Left forelimb (tissue), 1 donor: ENCODE data around the gene ABLIM2.

Source experiments
- DNase-seq: peaks from one replicate; pipeline ENCODE4 v3.0.0-alpha.2; 2018; ENCODE audit warnings: low spot score

Gene ABLIM2

DNA sequence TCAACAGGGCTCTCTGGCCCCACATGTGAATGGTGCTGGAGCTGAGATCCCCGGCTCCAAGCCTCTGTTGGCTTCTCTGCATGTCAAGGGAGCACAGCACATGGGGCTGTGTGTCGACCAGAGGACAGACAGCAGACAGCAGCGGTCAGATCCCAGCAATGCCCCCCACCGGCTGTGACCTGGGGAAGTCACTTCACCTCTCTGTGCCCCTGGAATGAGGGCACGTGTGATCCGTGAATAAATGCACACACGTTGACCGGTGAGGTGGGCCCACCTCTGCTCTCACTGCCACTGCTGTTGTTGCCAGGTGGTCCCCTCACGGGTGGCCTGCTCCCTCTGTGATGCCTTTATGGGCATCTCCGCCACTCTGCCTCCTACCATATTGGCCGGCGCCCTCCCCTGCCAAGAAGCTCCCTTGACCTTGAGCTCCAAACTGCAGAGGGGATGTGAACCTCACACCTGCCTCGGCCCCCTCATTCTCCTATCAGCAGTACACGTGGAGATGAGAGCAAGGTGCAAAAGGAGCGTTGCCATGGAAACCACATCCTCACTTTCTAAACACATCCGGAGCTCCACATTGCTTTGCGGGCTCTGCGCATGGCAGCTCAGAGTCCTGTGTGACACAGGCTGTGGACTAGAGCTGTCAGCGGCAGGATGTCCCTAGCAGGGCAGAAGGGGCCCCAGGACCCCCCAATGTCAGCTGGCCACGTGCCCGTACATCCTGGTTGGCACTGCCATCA, 75.4 kb downstream of the ABLIM2 start:
- DNase-seq = no peak

DNA sequence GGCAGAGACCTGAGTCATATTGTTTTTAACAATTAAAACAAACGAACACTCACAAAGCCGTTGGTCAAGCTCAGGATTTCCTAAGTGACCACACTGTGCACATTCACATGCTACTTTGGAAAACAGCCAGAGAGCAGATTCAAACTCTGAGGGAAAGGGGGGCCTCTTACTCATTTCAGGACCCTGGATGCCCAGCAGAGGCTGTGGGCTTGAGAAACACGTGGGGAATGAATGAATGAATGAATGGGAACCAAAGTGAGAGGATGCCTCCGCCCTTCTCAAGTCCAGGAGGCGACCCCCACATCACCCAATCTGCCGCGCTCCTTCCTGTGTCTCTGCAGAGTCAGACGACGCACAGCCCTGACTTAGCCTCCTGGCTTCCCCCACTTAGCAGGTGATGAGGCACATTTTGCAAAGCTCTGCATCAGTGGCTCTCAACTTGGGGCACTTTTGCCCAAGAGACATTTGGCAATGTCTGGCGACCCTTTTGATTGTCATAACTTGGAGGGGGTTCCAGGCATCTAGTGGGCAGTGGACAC, 76.0 kb downstream of the ABLIM2 start:
- DNase-seq = no peak

DNA sequence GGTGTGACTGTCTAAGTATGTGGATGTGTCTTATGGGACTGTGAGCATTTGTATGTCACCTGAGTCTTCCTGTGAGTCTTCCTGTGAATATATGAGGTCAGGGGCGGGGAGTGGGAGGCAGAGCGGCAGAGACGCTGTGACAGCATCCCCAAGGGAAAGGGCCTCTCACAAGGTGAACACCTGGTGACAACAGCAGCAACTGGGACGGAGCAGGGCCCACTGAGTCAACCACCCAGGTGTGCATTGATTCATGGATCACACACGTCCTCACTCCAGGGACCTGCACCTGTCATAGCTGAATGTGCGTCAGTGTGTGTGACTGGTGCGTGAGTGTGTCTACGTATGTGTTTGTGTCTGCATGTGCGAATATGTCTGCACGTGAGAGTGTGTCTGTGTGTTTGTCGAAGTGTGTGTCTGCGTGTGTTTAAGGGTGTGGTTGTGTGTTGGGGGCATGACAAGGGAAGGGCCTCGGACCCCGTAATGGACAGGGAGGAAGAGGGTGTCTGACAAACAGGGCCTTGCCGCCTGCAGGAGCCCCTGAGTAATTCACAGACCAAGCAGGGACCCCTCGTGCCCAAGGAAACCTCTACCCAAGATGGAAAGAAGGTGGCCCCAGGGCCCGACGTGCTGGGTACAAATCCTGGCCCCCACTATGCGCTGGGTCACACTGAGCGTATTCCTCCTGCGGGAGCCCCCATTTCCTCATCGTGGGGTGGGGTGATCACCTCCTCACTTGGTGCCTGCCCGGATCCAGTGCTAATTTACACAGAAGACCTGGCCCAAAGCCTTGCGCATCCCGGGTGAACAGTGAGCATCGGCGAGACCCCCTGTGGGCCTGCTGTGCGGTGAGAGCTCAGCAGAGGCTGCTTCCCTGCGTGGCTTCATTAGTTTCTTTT, 76.7 kb downstream of the ABLIM2 start:
- no peak for DNase-seq

DNA sequence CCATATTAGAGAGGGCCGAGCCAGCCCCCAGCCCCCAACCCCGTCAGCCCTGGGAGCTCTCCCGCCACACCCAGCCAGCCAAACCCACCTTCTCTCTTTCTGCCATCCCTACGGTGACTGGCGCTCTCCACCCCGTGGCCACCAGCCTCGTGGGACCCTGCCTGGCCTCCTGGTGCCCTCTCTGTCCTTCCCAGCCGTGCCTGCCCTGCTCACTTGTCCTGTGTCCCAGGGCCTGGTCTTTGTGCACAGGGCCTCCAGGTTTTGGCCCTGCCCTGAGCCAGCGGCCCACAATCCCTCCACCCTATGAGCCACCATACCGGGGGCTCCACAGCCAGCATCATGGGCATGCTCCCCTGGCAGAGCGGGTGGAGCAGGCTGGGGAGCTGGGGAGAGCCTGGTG, 77.4 kb downstream of the ABLIM2 start:
- no peak for DNase-seq

DNA sequence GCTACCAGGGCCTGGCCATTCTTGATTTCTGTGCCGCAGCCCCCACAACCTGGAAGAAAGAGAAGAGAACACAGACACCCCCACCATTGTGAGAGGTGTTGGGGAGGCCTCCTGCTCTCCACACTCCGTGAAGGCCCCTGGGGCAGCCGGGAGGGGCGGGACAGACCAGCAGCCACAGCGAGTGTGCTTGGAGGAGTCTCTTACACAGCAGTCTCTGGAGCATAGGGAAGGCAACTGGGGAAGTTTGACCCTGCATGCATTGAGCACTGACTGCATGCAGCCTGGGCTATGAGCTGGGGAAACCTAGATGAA, 77.9 kb downstream of the ABLIM2 start:
- no peak for DNase-seq

DNA sequence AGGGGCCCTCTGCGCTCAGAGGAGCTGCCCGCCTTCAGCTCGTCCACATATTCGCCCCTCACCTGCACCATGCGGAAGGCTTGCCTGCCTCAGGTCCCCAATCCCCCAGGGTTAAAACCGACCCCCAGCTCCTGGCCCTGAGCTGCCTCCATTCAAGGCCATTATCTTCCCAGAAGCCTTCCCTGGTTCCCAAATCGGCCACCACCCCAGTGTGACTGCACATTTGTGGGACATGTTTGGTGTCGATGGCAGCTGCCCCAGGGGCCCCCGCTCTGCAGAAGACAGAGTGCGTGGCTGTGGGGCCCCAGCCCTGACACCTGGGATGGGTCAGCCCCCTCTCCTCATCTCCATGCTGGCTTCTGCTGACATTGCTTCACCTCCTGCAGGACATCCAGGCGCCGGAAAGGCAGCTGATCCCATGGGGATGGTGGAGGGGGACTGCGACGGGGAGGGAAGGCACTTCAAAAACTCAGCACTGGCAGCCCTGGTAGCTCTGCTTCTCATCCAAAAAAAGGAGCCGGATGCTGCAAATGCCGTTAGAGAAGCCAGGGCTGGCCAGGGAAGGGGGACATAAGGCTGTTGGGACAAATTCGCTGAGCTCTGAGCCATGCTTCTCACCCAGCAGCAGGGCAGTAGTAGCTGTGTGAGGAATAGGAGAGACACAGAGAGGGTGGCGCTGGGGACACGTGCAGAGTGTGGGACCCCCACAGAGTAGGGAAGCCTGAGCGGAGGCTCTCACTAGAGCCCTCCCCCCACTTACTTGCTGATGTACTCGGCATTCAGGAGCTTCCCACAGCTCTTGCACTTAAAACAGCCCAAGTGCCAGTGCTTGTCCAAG, 78.5 kb downstream of the ABLIM2 start:
- DNase-seq = no peak

DNA sequence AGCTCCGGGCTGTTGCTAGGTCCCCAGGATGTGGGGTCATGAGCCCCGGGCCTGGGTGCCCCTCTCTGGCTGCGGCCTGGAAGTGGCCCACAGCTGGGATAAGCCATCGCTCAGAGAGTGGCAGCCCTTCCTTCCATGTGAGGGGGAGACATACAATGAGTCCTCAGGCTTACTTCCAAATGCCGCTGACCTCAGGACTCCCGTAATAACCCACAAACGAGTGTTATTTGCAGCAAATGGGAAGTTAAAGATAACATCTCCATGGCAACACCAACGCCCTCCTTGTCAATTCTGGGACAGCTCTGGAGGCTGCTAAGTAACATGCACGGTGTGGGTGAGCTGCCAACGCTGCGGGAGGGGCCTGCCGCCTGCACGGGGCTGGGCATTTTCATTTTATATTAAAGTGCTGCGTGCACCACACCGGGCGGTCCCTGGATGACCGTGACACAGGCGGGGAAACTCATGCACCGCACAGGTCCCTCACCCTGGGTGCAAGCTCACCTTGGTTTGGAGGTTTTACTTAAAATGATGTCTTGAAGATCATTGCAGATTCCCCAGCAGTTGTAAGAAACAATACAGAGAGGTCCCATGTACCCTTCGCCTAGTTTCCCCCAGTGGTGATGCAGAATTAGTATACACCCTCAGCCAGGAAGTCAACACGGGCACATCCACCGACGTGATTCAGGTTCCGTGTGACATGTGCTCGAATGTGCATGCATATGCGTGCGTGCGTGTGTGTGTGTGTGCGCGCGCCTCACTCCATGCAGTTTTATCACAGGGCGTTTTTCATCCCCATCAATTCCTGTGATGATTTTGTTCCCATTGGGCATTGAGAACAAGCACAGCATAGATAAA, 79.4 kb downstream of the ABLIM2 start:
- DNase-seq = no peak

DNA sequence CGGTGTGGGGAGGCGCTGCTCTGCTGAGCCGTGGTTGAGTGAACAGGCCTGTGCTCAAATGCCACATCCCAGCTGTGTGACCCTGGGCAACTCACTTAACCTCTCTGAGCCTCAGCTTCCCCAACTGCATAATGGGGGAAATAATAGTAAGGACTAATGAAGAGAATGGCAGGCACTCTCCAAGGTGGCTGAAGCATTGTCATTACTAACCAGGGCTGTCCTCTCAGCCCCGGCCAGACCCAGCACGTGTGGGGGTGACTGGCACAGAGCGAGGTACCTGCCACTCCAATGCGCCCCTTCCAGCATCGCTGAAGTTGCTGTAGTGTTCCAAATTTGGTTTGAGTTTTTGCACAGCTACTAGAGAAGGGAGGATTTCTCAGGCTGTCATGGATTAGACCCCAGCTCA, 80.0 kb downstream of the ABLIM2 start:
- no peak for DNase-seq

DNA sequence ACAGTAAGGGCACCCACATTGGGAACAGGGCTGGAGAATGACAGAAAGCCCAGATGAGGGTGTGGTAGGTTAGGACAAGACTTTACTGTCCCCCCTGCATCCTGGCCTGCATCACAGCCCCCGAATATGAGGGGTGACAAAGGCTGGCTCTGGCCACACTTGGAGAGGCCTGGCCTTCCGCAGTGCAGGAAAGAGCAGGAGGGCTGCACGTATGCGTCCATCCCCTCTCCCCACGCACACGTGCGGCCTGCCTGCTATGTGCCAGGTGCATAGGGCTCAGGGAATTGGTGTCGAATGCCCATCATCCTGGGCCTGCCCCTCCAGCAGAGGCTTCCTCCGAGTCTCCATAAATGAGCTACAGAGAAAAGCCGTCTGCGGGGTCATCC, 80.5 kb downstream of the ABLIM2 start:
- no peak for DNase-seq

DNA sequence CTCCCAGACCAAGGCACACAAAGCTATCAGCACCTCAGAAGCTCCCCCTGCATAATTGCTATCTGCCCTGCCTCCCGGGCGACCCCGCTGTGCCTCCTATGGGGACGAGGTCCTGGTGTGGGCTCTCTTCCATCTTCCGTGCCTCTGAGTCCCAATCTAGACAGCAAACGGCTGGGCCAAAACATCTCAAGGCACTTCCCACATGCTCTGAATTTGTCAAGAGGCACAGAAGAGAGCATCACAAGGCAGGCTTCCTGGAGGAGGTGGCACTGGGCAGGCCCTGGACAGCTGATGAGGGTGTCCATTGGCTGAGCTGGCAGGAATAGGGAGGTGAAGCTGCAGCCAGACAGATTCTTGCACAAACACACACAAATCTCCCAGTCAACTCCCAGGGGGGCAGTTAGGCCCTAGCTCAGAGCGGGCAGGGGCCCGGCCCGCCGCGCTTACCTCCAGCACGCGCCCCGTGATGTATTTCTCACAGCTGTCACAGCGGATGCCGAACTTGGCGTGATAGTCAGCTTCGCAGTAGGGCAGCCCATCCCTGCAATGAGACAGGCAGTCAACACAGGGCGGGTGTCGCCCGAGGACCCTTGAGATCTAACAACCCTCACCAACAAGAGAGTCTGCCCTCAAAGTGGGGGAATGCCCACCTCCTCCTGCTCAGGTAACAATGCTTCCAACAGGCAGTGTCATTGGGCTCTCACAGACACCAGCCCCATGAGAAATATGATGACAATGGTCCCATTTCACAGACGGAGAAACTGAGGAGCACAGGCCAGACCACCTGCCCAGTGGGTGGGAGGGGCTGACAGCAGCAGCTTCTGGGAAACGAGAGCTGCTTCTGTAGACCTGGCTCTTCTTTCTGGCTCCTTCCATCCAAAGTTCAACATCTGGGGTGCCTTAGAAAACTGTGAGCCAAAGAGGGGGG, 81.2 kb downstream of the ABLIM2 start:
- no peak for DNase-seq

DNA sequence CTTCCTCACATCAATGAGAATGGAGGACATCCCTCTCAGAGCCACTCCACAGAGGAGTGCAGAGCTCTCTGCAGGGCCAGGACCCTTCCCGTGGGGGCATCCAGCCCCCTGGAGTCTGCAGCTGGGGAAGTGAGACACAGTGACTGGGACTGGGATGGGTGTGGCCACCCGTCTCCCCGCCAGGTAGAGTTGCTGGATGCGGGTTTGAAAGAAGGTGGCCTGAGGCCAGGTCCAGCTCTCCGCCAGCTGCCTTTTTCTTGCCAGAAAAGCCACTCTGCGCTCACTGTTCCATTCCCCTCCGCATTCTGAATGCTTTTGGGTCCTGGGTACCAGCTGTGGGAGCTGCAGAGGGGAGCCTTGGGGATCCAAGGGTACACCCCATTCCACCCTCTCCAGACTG, 82.6 kb downstream of the ABLIM2 start:
- no peak for DNase-seq

DNA sequence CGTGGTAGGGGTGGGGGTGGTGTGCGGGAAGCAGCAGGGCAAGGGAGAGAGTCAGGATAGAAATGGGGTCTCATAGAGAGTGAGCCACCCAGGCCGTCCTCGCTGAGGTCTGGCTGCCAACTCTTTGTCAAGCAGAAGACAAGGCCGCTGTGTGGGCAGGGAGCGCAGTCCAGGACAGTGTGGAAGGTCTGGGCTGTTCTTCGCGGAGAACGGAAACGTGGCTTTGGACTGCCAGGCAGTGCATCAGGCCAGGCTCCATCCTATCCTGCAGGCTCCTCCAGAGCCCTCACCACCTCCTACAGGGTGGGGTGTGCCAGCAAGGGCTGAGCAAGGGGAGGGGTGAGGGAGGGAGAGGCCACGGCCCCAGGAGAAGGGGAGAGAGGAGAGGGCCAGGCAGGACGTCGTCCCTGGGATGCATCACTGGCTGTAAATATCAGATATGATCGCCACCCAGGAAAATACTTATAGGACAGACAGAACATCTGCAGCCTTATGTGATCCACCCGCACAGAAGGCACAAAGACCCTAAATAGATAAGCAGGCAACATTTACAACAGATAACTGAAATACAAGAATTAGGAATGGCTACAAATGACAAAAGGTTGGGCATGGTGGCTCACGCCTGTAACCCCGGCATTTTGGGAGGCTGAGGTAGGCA, 85.3 kb downstream of the ABLIM2 start:
- DNase-seq = no peak

DNA sequence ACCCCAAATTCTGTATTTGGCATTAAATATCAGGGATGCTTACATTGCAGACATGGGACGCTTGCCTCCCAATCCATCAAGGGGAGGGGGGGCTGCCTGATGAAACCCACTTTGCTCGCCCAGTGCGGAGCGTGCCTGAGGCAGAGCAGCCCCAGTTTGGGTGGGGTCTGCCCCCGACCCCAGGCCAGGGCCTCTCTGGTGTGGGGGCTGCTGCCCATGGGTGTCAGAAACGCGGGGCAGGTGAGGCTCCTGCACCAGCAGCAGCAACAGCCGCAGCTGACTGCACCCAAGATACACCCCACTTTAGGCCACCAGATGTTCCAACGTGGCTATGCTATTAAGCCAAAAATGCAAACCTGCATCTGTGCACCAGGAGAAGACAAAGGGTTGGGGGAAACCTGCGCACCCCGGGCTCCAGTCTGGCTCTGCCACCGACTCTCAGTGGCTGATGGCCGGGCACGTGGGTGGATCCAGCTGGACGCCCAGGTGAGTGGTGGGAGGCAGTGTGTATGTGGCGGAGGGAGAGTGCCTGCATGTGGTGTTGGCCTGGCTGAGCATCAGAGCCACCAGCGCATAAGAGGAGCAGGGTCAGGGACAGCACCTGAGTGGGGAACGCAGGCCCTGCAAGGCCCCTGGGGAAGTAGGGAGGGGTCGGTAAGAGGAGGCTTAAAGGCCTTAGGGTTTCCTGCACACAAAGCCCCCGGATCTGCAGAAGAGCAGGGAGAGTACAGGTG, 86.2 kb downstream of the ABLIM2 start:
- DNase-seq = no peak

DNA sequence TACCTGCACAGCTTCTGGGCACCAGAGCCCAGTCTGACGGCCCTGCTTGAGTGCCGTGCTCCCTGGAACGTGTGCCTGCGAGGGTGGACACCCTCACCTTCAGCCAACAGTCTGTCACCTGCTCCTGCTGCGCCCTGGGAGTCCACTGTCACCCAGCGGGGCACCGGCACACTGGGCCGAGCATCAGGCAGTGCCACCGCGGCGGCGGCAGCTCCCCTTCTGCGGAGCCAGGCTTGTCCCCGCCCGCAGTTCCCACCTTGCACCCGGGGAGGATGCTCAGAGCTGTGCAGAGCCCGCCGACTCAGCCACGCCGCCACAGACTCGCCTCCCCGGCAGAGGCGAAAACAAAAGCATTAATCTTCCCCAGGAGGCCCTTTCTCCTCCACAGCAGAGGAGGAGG, 86.8 kb downstream of the ABLIM2 start:
- no peak for DNase-seq

DNA sequence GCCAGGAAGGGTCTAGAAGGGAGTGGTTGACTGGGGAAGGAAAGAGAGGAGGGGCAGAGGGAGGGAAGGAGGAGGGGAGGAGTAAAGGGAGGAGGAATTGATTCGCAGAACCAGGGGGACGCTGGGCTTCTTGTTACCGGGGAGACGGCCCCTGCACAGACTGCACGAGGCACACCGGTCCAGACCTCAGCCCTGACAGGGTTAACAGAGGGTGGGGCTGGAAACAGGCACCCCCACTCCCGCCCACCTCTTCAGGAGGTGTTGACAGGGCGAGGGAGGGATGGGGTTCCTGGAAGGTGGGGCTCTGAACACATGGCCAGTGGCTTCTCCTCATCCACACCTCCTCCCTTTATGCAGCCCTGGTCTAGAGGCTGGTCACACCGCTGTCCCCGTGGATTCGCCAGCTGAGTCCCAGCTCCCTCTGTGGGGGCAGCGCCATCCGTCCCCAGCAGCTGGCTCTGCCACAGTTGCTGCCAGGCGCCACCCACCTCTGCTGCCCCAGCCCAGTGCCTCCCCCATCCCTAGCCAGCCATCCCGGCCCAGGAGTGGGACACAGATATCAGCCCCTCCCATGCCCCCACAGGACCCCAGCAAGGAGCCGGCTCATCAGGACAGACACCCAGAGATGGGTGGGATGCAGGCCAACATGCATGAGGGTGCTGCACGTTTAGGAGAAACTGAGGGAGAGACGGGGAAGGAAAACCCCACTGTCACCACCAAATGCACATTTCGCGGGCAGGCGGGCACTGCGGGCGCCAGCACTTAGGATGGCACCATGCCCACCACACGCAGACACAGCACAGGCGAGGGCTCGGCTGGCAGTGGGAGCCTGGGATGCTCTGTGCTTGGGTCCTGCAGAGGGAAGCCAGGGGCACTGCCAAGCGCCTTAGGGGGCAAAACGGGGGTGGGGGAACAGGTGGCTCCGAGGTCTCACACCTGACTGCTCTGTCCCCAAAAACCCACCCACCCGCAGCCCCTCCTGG, 87.6 kb downstream of the ABLIM2 start:
- DNase-seq = no peak

DNA sequence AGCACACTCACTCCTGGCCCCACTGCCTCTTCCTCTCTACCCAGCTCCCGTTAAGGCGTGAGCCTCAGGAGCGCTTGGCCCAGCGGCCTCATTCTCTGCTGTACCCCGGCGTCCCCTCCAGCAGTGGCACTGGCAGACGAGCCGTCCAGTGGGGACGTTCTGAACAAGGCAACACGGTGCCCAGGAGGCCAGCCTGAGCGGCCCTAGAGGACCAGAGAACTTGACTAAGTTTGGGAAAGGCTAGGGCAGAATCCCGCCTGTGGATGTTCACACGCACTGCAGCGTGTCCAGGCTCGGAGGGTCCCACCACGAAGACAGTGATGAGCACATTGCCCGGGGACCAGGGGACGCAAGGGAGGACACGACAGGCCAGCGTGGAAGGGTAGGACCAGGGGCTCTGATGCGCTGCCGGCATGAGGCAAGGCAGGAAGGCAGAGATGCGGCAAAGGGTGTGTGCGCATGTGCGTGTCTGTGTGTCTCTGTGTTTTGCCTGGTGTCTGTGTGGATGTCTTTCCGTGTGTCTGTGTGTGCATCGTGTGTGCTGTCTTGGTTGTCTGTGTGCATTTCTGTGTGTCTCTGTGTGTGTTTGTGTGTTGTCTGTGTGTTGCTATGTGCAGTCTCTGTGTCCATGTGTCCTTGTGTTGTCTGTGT, 89.4 kb downstream of the ABLIM2 start:
- no peak for DNase-seq
